Measurements from ENCODE around the gene MEIOC.
A peak's percentile ranks its signal among the peaks of the same experiment; 100 is the strongest.

MEIOC gene

GRCh38 chr17:44708401-44709263 lies 52.4 kb downstream of the MEIOC start, which contains the start of gene DBF4B:
DBF4B (plus strand) TSS chr17:44708665; CDS start chr17:44708821, 156 bp downstream.
- DNase-seq (ENCODE audit: insufficient read length, low spot score) (peak; percentile 66), FAIRE-seq (no peak)
- no peak for TF ChIP-seq CTCF (IDR thresholded peaks at IDR 0.05; ENCODE audit: insufficient read depth, missing control alignments)

GRCh38 chr17:44719444-44719843 lies 63.2 kb downstream of the MEIOC start:
- no peak for DNase-seq (ENCODE audit: insufficient read length, low spot score)
- FAIRE-seq: no peak
- TF ChIP-seq CTCF (IDR thresholded peaks at IDR 0.05; ENCODE audit: insufficient read depth, missing control alignments): no peak

GRCh38 chr17:44722254-44722653 lies 66.0 kb downstream of the MEIOC start:
- TF ChIP-seq CTCF (IDR thresholded peaks at IDR 0.05; ENCODE audit: insufficient read depth, missing control alignments): no peak
- no peak for DNase-seq (ENCODE audit: insufficient read length, low spot score)
- no peak for FAIRE-seq
